Tibial nerve (tissue), 4 donors: ENCODE data around the gene AK3. TPM values are rescaled to one million over a fixed set of nuclear protein-coding genes. Genes with fewer than 3 reads are reported as not detected.
"Not testable (repeated sequence)": the region's sequence is repeated elsewhere in the genome, so short reads cannot be mapped to it uniquely, and the experiment has no call there.

Experiments used
- DNase-seq, 2 donors: peaks; one replicate each; pipeline ENCODE4 v3.0.0-alpha.2; 2019; ENCODE audit warnings: low spot score in 2 of 2
- H3K27ac ChIP-seq, 4 donors: fragments of 200-600 bp; sonication (generic) in 3 of 4; one replicate each; pipeline ENCODE4 v1.5.1; 2017 to 2019; ENCODE audit warnings: mild to moderate bottlenecking in 1 of 4
- H3K27me3 ChIP-seq, 2 donors: fragments of 200-600 bp; sonication (generic) in 1 of 2; one replicate each; pipeline versions ENCODE4 v1.5.1 to v1.6.0; 2017 to 2019
- H3K36me3 ChIP-seq, 3 donors: fragments of 200-600 bp; sonication (generic); one replicate each; pipeline ENCODE4 v1.5.1; 2018 to 2019
- H3K4me1 ChIP-seq, 4 donors: fragments of 200-600 bp; sonication (generic) in 3 of 4; one replicate each; pipeline ENCODE4 v1.5.1; 2017 to 2019
- H3K4me3 ChIP-seq, 4 donors: fragments of 200-600 bp; sonication (generic) in 3 of 4; one replicate each; pipeline ENCODE4 v1.5.1; 2017 to 2019; ENCODE audit warnings: mild to moderate bottlenecking in 1 of 4, moderate library complexity in 1 of 4
- H3K9me3 ChIP-seq, 4 donors: fragments of 200-600 bp; sonication (generic) in 3 of 4; one replicate each; pipeline ENCODE4 v1.5.1; 2017 to 2019
- CTCF ChIP-seq, 5 experiments: fragments of 200-600 bp in 3 of 5; fragments of 450-650 bp in 2 of 5; sonication (generic) in 3 of 5; IDR thresholded peaks; one replicate each; pipeline ENCODE4 v1.5.1; 2016 to 2019; ENCODE audit warnings: antibody characterized with exemption in 5 of 5, mild to moderate bottlenecking in 3 of 5, moderate library complexity in 2 of 5
- EP300 ChIP-seq, 2 donors: sonication (generic); formaldehyde crosslinking; IDR thresholded peaks; one replicate each; pipeline ENCODE4 v1.6.1; 2017; ENCODE audit warnings: antibody characterized with exemption in 2 of 2, mild to moderate bottlenecking in 1 of 2
- POLR2A ChIP-seq, 2 donors: fragments of 450-650 bp; IDR thresholded peaks; one replicate each; pipeline ENCODE4 v1.6.1; 2017; ENCODE audit warnings: antibody characterized with exemption in 2 of 2, mild to moderate bottlenecking in 2 of 2, moderate library complexity in 2 of 2
- WGBS, 2 donors: methylation state at CpG; one replicate each; pipeline ENCODE4 v1.1.5; 2018; 5-methylcytosine and 5-hydroxymethylcytosine counted together
- total RNA-seq, 4 donors: library from RNA; depleted of rRNA; stranded (reverse); fragments of >200 nt; gene quantifications; one replicate each; pipeline ENCODE4 v1.1.0, GENCODE V29; 2016

Gene AK3
- total RNA-seq, 4 donors from 2014 or later, result 70.2 to 97.5 (median 93.4) TPM

GRCh38 chr9:4662108-4662988 lies 78.7 kb downstream of the AK3 start, which contains the start of gene PLPP6:
Gene PLPP6 (plus strand): TSS chr9:4662294. CDS start chr9:4662376, 82 bp downstream.
- DNase-seq, result peak; percentile 78 to 84
- WGBS, 2 donors, result 2 to 5% methylated on average over 26 of the region's 70 CpGs
- H3K4me1 ChIP-seq, result peaks cover 0 to 48% (median 32%) of the 10 kb centered on the region in 4 donors

GRCh38 chr9:4661611-4662010 lies 79.4 kb downstream of the AK3 start:
- Histone ChIP-seq H3K4me1 (peaks cover 0 to 44% (median 32%) of the 10 kb centered on the region in 4 donors), H3K4me3 (peak overlapping the region; percentile 74 to 98 (median 88)), H3K27ac (peak overlapping the region in 2 of 4 donors; percentile 31 to 87), H3K36me3 (no peaks in the 10 kb centered on the region), H3K9me3 (no peaks in the 10 kb centered on the region), H3K27me3 (no peaks in the 10 kb centered on the region)
- WGBS, 2 donors, result 9 to 12% methylated on average over 5 of the region's 5 CpGs
- TF ChIP-seq POLR2A (IDR thresholded peaks at IDR 0.05), result no peak
- TF ChIP-seq CTCF (IDR thresholded peaks at IDR 0.05), result no peak
- TF ChIP-seq EP300 (IDR thresholded peaks at IDR 0.05), result no peak
- no peak for DNase-seq

More at GRCh38 chr9:4662108-4662988, 78.7 kb downstream of the AK3 start, which contains the start of gene PLPP6:
- Histone ChIP-seq H3K4me3 (peak within 1 kb of the TSS; percentile 74 to 98 (median 88)), H3K27me3 (no peaks in the 10 kb centered on the region), H3K36me3 (no peaks in the 10 kb centered on the region), H3K27ac (peak within 1 kb of the TSS; percentile 46 to 92 (median 86)), H3K9me3 (no peaks in the 10 kb centered on the region)
- TF ChIP-seq POLR2A (IDR thresholded peaks at IDR 0.05) (peak; percentile 43), CTCF (IDR thresholded peaks at IDR 0.05) (peak; percentile 31 to 75 (median 60)), EP300 (IDR thresholded peaks at IDR 0.05) (peak; percentile 36 to 84)

GRCh38 chr9:4661165-4661564 lies 79.8 kb downstream of the AK3 start:
- no peaks in the 10 kb centered on the region for H3K9me3 ChIP-seq
- no peak overlapping the region for H3K4me3 ChIP-seq
- H3K27me3 ChIP-seq, result no peaks in the 10 kb centered on the region
- DNase-seq, result no peak
- peaks cover 0 to 42% (median 32%) of the 10 kb centered on the region in 4 donors for H3K4me1 ChIP-seq
- no peaks in the 10 kb centered on the region for H3K36me3 ChIP-seq
- H3K27ac ChIP-seq, result peak overlapping the region in 1 of 4 donors; percentile 31
- 81 to 88% methylated on average over 1 of the region's 1 CpG for WGBS, 2 donors
- TF ChIP-seq CTCF (IDR thresholded peaks at IDR 0.05), result no peak
- no peak for TF ChIP-seq POLR2A (IDR thresholded peaks at IDR 0.05)
- TF ChIP-seq EP300 (IDR thresholded peaks at IDR 0.05), result no peak

- WGBS, 2 donors, result 95 to 97% methylated on average over 5 of the region's 5 CpGs
- not testable (repeated sequence) for H3K27ac ChIP-seq, H3K36me3 ChIP-seq, DNase-seq, H3K9me3 ChIP-seq, H3K27me3 ChIP-seq, H3K4me3 ChIP-seq
- H3K4me1 ChIP-seq, result peaks cover 0 to 38% (median 32%) of the 10 kb centered on the region in 4 donors
Measured at GRCh38 chr9:4660665-4661064, 80.3 kb downstream of the AK3 start.

Other genes starting within 250 kb of the AK3 start
- 1 to 10 TPM; 4.2 to 8.0 (median 5.6) TPM for gene PLPP6, start 78.9 kb downstream of the AK3 start, total RNA-seq
- 1 to 10 TPM; 1.3 to 5.4 (median 3.8) TPM for gene SPATA6L, start 74.7 kb downstream of the AK3 start, total RNA-seq
- 10 to 100 TPM; 28.5 to 48.9 (median 38.0) TPM for gene CDC37L1, start 61.6 kb downstream of the AK3 start, total RNA-seq
- 10 to 100 TPM; 54.8 to 85.3 (median 64.0) TPM for gene RCL1, start 51.7 kb upstream of the AK3 start, total RNA-seq
- gene JAK2, start 244.1 kb upstream of the AK3 start, total RNA-seq, result 10 to 100 TPM; 23.7 to 39.6 (median 37.8) TPM